Suppressor macrophage treated with lipopolysaccharide for 1 hour (primary cell): ENCODE data around the gene CACNA2D3.

Source experiments
- DNase-seq, 3 donors: peaks; one replicate each; pipeline ENCODE4 v3.0.0-alpha.2; 2020 to 2022

The CACNA2D3 gene

DNA sequence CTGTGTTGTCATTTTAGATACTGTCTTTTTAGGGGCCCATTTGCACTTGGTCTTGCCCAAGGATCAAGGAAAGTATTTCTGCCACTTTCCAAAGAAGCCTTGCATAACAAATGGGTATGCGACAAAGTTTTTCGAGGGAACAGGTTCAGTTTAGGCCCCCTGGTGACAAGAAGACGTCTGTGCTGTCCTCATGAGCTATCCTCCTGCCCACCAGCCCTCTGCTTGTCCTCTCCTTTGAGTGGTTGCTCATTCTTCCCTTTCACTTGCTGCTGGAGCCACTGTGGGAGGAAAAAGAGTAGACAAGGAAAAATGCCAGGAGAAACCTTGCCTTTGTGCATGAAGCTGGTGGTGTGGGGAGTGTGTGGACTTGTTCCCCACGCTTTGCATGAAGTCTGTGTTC lies 171.9 kb downstream of the CACNA2D3 start:
- DNase-seq: no peak

DNA sequence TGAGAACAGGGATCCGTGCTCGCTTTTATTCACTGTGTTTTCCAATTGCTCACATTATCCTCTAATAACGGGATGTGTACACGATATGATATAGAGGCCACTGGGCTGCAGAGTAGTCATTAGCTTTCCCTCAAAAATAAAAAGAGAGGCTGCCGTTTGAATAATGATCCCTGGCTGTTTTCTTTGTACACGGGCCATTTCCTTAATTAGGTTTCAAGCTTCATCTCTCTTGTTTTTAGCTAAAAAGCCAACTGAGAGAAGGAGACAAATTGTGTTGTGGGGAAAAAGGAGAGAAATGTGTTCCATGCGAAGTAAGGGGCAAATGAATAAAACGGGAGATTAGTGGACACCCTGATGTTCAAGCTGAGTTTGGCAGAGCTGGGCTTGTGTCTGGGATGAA lies 174.2 kb downstream of the CACNA2D3 start:
- no peak for DNase-seq

DNA sequence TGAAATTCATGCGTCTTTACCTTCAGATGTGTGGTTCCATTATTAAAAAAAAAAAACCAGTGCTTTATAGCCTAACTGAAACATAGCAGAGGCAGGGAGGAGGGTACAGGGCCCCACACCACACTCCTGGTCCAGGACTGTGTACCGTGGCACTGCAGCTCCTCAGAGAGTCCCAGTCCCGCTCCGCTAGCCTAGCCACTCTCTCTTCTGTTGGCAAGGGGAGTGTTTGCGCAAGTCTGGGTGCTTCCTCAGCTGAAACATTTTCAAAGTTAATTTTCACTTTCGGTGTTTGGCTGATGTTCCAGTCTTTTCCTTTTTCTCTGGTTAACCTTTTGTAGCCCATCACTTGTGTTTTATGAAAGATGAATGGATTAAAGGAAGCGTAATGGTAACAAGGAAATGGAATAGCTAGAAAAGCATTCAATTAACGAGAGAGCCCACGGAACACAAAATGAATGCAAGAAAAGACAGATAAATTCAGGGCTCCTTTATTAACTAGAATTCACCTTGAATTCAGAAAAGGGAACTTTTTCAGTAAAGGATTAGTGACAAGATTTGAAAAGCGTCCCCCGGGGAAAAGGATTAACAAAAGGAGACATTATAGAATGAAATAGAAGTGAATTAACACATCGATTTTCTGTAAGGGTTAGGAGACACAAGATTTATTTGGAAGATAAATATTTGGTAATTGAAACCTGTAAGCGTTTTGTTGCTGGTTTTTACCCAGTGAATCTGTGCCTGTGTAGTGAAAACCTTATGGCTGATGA lies 177.0 kb downstream of the CACNA2D3 start:
- no peak for DNase-seq

- no peak for DNase-seq
Observed at GRCh38 chr3:54303517-54304375, 181.4 kb downstream of the CACNA2D3 start.

DNA sequence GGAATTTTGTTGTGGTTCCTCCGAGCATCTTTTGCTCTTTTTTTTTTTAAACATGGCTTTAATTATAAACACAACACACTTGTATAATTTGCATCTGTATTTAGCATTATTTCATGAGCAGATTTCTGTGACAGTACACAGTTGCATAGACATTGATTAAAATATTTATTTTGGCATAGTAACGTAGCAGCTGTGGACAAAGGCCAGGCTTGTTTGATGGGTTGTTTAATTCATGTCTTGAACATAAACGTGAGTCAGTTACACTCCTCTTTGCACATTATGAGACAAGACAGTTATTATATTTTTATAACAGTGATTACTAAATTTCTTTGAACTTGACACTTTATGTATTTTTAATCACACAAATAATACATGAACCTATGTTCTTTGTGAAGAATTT lies 182.5 kb downstream of the CACNA2D3 start:
- no peak for DNase-seq

GRCh38 chr3:54305409-54306099 lies 183.2 kb downstream of the CACNA2D3 start:
- DNase-seq: no peak

DNA sequence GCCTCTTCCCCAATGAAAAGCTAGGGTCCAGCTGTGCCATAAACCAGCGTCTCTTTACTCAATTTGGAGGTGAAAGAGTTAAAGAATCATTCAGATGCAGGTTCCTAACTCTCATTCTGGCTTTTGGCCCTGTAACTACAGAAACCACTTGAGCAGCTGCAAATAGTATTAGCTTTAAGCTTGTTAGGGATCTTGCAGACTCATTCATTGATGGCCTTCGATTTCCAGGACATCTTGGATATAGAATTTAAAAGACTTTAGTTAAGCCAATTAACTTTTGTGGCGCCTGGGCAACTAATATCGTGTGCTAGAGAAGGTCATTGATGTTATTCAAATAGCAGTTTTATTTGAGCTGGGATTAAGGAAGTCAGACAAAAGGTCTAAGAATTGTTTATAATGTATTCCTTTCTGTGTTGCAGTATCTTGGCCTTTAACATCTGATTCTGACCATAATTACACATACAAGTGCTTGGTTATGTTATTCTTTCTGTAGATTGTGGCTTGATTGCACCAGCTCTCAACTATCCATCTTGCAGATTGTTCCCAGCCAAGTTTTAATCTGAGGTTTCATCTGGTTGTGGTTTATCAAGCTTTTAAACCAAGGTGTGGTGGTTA lies 185.3 kb downstream of the CACNA2D3 start:
- no peak for DNase-seq

DNA sequence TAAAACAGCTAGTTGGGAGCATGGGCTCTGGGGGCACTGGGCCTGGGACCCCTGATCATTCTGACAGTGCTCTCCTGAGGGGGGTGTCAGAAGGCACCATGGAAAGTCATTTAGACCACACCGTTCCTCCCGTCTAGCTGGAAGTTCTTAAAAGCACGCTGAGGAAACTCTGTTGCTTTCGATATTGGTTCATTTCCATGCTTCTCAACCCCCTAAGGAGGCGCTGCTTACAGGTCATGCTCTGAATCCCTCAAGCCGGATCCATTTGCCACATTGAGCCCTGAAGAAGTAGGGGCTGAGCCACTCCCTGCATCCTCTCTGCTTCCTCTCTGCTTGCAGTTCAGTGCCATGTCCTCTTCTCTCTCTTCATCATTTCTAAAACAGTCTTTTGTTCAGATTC lies 187.2 kb downstream of the CACNA2D3 start:
- DNase-seq: no peak

- no peak for DNase-seq
Observed at GRCh38 chr3:54311211-54311747, 188.9 kb downstream of the CACNA2D3 start.

DNA sequence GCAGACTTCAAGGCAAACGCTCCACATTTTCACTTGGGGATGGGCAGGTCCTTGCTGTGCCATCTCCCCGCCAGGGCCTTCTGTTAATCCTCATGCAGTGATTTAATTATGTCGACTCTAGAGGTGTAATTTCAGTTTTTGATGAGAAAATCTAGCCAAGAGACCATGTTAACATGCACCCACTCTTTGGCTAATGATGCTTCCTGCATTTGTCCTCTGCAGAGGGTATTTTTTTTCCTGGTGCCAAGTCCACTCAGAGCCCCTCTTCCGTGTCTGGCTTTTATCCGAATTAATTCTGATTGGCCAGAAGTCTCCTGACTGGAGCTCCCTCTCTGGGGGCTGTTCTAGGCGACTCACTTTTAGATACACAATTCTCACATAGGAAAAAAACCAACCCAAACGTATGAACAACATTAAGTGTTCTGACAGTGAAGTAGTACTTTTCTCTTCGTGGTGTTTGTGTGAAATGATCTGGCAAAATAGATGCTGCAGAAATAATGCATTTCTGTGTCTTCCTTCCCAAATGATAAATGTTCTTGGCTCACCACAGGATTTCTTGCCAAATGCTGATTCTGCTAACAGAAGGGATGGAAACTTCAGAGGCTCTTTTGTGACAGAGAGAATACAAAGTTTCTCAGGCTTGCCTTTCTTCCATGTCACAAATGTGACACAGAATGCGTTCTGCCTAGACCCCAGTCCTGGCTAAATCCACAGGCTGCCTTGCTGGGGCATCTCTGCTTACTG lies 190.0 kb downstream of the CACNA2D3 start:
- DNase-seq: no peak

GRCh38 chr3:54313418-54313817 lies 191.1 kb downstream of the CACNA2D3 start:
- no peak for DNase-seq

- DNase-seq: no peak
Observed at GRCh38 chr3:54321520-54321919, 199.2 kb downstream of the CACNA2D3 start.

GRCh38 chr3:54322354-54322753 lies 200.0 kb downstream of the CACNA2D3 start:
- DNase-seq: no peak

DNA sequence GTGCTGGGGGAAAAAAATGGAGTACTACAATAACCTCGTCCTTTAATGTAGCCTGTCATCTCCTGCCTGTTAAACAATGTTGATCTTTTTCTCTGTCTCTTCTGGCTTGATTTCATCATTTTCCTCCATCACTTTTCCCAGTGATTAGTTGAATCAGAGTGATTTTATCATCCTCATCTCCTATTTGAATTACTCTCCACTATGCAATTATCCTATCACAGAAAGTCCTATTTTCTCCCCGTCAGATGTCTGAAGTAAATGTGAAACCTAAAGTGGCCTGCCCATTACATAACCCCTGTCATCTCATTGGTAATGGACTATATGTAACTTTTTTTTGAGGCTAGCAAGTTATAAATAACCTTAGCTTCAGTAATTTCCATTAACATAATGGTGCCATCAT lies 201.8 kb downstream of the CACNA2D3 start:
- no peak for DNase-seq

GRCh38 chr3:54326951-54327350 lies 204.6 kb downstream of the CACNA2D3 start:
- no peak for DNase-seq

DNA sequence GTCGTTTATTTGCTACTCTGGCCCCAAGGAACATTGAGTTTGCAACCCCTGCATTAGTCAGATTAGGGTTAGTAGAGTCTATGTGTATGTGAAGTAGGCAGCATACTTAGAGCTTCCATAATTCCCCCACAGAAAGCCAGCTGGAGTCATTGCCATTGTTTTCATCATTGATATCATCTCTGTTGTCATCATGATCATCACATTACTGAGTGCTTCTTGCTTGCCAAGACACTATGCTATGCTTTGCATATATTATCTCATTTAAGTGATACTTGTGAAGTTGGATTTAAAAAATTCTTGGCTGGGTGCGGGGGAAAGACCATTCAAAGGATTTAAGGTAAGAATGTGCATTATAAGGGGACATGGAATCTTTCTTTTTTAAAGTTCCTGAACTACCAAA lies 209.0 kb downstream of the CACNA2D3 start:
- DNase-seq: no peak

DNA sequence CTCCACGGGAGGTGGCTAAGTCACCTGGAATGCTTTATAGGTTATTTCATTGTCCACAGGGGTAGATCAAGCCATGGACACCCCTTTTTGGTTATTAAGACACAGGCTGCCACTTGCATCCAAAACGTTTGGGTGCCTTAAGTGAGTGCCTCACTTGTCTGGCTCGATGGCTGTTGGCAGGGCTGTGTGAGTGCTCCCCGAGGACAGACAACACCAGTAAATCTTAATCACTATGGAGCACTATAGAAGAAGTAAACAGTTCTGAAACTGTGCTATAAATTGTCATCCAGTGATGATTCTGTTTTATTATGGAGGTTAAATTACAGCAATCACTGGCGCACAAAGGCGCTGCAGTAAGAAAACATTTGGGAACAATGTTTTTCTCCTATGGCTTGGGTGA lies 215.5 kb downstream of the CACNA2D3 start:
- no peak for DNase-seq

DNA sequence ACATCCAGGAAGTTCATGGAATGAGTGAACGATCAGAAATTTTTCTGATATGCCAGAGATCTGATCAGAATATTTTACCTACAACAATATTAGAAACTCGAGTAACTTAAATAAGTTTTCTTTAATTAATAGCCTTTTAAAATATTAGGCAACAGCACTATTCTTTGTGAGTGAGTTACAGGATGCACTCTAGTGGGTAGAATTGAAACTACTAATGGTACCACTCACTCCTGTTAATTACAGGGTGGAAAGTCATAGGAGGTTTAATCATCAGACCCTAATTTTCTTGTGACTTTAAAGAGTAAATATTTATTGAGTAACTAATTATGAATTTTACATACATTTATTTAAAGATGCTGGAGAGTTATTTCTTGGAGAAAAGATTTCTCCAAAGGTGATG lies 217.3 kb downstream of the CACNA2D3 start:
- no peak for DNase-seq

DNA sequence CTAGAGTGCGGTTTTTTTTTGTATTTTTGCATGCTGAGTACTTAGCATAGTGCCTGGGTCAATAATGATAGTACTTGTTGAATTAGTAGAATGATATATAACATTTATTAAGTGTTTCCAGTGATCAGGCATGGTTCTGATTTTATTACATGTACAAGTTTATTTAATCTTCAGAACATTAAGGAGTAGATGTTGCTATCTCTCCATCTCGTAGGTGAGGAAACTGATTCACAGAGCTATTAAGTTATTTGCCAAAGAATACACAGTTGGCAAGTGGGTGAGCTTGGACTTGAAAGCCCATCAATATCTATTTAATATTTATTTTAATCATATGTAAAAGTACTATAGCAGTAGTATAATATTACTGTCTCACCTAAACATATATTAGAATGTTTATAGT lies 219.5 kb downstream of the CACNA2D3 start:
- no peak for DNase-seq

- DNase-seq: no peak
Observed at GRCh38 chr3:54342676-54343075, 220.3 kb downstream of the CACNA2D3 start.

DNA sequence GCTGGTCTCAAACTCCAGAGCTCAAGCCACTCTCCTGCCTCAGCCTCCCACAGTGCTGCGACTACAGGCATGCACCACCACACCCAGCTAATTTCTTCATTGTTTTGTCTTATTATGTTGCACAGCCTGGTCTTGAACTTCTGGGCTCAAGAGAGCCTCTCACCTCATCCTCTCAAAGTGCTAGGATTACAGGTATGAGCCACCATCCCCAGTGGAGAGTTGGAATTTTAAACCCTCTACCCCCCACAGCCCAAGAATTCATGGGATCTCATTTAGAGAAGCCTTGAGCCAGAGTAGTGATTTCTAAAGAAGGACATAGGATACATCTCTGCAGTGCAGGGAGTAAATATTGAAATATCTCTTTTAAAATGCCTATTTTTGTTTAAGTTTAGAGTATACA lies 221.1 kb downstream of the CACNA2D3 start:
- no peak for DNase-seq

- DNase-seq: no peak
Observed at GRCh38 chr3:54344601-54345231, 222.4 kb downstream of the CACNA2D3 start.
